Mucosa of descending colon (tissue), 3 donors: ENCODE results near the gene ALDH6A1. TPM values are rescaled to one million over a fixed set of nuclear protein-coding genes. Genes with fewer than 3 reads are reported as not detected.

Source experiments
- ATAC-seq: fragments of 200-7000 bp; cut with Tn5 transposase; one replicate; pipeline ENCODE4 v1.9.1; 2020; ENCODE audit warnings: mild to moderate bottlenecking, moderate library complexity
- DNase-seq, 3 donors: peaks; one replicate each; pipeline ENCODE4 v3.0.0-alpha.2; 2020
- H3K36me3 ChIP-seq: fragments of 200-600 bp; one replicate; pipeline ENCODE4 v1.8.0; 2021; ENCODE audit warnings: low read depth, mild to moderate bottlenecking
- H3K4me1 ChIP-seq: fragments of 200-600 bp; one replicate; pipeline ENCODE4 v1.8.0; 2021; ENCODE audit warnings: low read depth, mild to moderate bottlenecking
- H3K4me3 ChIP-seq: fragments of 200-600 bp; one replicate; pipeline ENCODE4 v1.8.0; 2021; ENCODE audit warnings: mild to moderate bottlenecking
- H3K9me3 ChIP-seq: fragments of 200-600 bp; one replicate; pipeline ENCODE4 v1.8.0; 2021; ENCODE audit warnings: mild to moderate bottlenecking
- CTCF ChIP-seq: fragments of 200-600 bp; IDR thresholded peaks from one replicate; pipeline ENCODE4 v1.8.0; 2022; ENCODE audit warnings: antibody characterized with exemption, mild to moderate bottlenecking
- intact Hi-C, 2 donors: fragments of 100-400 bp; cut with DNase I in 1 of 2; cut with micrococcal nuclease in 1 of 2; formaldehyde crosslinking; loops; one replicate each; pipeline versions ENCODE4 v1.11.0 to v1.11.1; 2022; cut with DNase I, micrococcal nuclease
- total RNA-seq, 3 donors: library from RNA; stranded (reverse); fragmentation: NEBNext Ultra II Directional in 2 of 3; extraction: Animal tissue kit (Norgen Biotek cat#: 25700) in 2 of 3; gene quantifications; one replicate each; pipeline versions ENCODE4 v1.2.1 to v1.2.4, GENCODE V29; 2021 to 2023
- donor health status: DM: no; HTN: no; CAD: no; lungs with moderate emphysema.
- donor health status: DM: no; HTN: no; CAD: no.
- donor health status: DM: no; HTN: yes; CAD: no.

ALDH6A1 gene
- total RNA-seq, 3 donors from 2014 or later: 26.7 to 42.1 (median 32.6) TPM

- Histone ChIP-seq H3K36me3 (no peaks in the 10 kb centered on the region), H3K4me3 (no peak overlapping the region), H3K4me1 (no peaks in the 10 kb centered on the region), H3K9me3 (no peaks in the 10 kb centered on the region)
- no peak for DNase-seq
- no peak for TF ChIP-seq CTCF
- intact Hi-C loops: no loop called here
- no peak for ATAC-seq
Observed at GRCh38 chr14:74105381-74105780, 21.1 kb upstream of the ALDH6A1 start.

- intact Hi-C loops: no loop called here
- no peaks in the 10 kb centered on the region for H3K36me3 ChIP-seq
- H3K9me3 ChIP-seq: no peaks in the 10 kb centered on the region
- no peak for TF ChIP-seq CTCF
- peaks cover 7% of the 10 kb centered on the region for H3K4me1 ChIP-seq
- DNase-seq (no peak), ATAC-seq (no peak)
- no peak overlapping the region for H3K4me3 ChIP-seq
Observed at GRCh38 chr14:74089251-74090020, 5.2 kb upstream of the ALDH6A1 start.

- DNase-seq: no peak
- Histone ChIP-seq H3K9me3 (no peaks in the 10 kb centered on the region), H3K4me3 (no peak overlapping the region), H3K4me1 (peaks cover 7% of the 10 kb centered on the region), H3K36me3 (no peaks in the 10 kb centered on the region)
- intact Hi-C loops: no loop called here
- no peak for TF ChIP-seq CTCF
- ATAC-seq: no peak
Observed at GRCh38 chr14:74085828-74086227, 1.6 kb upstream of the ALDH6A1 start.

GRCh38 chr14:74085047-74085637 lies 889 bp upstream of the ALDH6A1 start:
- intact Hi-C loops: no loop called here
- Histone ChIP-seq H3K9me3 (no peaks in the 10 kb centered on the region), H3K4me1 (peaks cover 7% of the 10 kb centered on the region), H3K36me3 (no peaks in the 10 kb centered on the region), H3K4me3 (peak overlapping the region; percentile 53)
- ATAC-seq (peak; percentile 4), DNase-seq (peak in 1 of 3 donors; percentile 56)
- no peak for TF ChIP-seq CTCF

GRCh38 chr14:74083784-74084276 lies 423 bp downstream of the ALDH6A1 start:
- intact Hi-C loops: no loop called here
- H3K4me3 ChIP-seq: peak overlapping the region; percentile 53
- H3K4me1 ChIP-seq: peaks cover 7% of the 10 kb centered on the region
- ATAC-seq (peak; percentile 20), DNase-seq (peak in 1 of 3 donors; percentile 32)
- no peaks in the 10 kb centered on the region for H3K36me3 ChIP-seq
- TF ChIP-seq CTCF: no peak
- no peaks in the 10 kb centered on the region for H3K9me3 ChIP-seq
